GM23338 (cell line): ENCODE measurements around the gene SND1. TPM values are rescaled to one million over a fixed set of nuclear protein-coding genes. Genes with fewer than 3 reads are reported as not detected.

Experiments used
- ATAC-seq: fragments of 200-7000 bp; cut with Tn5 transposase; 3 replicates; pipeline ENCODE4 v1.9.1; 2020
- DNase-seq: peaks from one replicate; pipeline ENCODE4 v3.0.0-alpha.2; 2015; ENCODE audit warnings: low spot score
- H2AFZ ChIP-seq: fragments of 200-600 bp; sonication (generic); 2 replicates; pipeline ENCODE4 v1.8.0; 2016; ENCODE audit warnings: antibody characterized with exemption, mild to moderate bottlenecking, moderate library complexity
- H3F3A ChIP-seq: fragments of 200-600 bp; sonication (generic); replicated peaks from 2 replicates; pipeline ENCODE4 v1.8.0; 2017; ENCODE audit warnings: antibody characterized with exemption, mixed run types, low read depth
- H3K27ac ChIP-seq: fragments of 200-600 bp; sonication (generic); 2 replicates; pipeline ENCODE4 v1.6.1; 2016; ENCODE audit warnings: low read depth
- H3K27me3 ChIP-seq: fragments of 200-600 bp; sonication (generic); 2 replicates; pipeline ENCODE4 v1.8.0; 2016; ENCODE audit warnings: mild to moderate bottlenecking, mixed run types, moderate library complexity; ENCODE audit not compliant: insufficient read depth
- H3K36me3 ChIP-seq: fragments of 200-600 bp; sonication (generic); 2 replicates; pipeline ENCODE4 v1.8.0; 2016; ENCODE audit warnings: mild to moderate bottlenecking; ENCODE audit not compliant: insufficient read depth
- H3K4me1 ChIP-seq: fragments of 200-600 bp; sonication (generic); 2 replicates; pipeline ENCODE4 v1.8.0; 2016; ENCODE audit warnings: mild to moderate bottlenecking, moderate library complexity; ENCODE audit not compliant: insufficient read depth
- H3K4me2 ChIP-seq: fragments of 200-600 bp; sonication (generic); 2 replicates; pipeline ENCODE4 v1.7.1; 2017; ENCODE audit warnings: mixed run types
- H3K4me3 ChIP-seq: fragments of 200-600 bp; sonication (generic); 2 replicates; pipeline ENCODE4 v1.6.1; 2016; ENCODE audit warnings: mixed run types
- H3K79me2 ChIP-seq: fragments of 200-600 bp; sonication (generic); replicated peaks from 2 replicates; pipeline ENCODE4 v1.8.0; 2017; ENCODE audit warnings: mild to moderate bottlenecking; ENCODE audit not compliant: insufficient read depth
- H3K9me2 ChIP-seq: fragments of 200-600 bp; sonication (generic); 2 replicates; pipeline ENCODE4 v1.8.0; 2017; ENCODE audit not compliant: insufficient read depth
- H4K20me1 ChIP-seq: fragments of 200-600 bp; sonication (generic); replicated peaks from 2 replicates; pipeline ENCODE4 v1.8.0; 2017; ENCODE audit warnings: mild to moderate bottlenecking; ENCODE audit not compliant: insufficient read depth
- H3K27ac Mint-ChIP-seq: 2 replicates; pipeline ENCODE4 v1.8.0; 2020; ENCODE audit warnings: inconsistent platforms, mild to moderate bottlenecking, moderate library complexity, mixed read lengths
- H3K27me3 Mint-ChIP-seq: 3 replicates; pipeline ENCODE4 v1.8.0; 2022; ENCODE audit warnings: low read depth, mild to moderate bottlenecking, moderate library complexity, mixed read lengths, inconsistent platforms; ENCODE audit not compliant: insufficient read depth, poor library complexity
- H3K36me3 Mint-ChIP-seq: 3 replicates; pipeline ENCODE4 v1.8.0; 2021; ENCODE audit warnings: low read depth, mild to moderate bottlenecking, inconsistent platforms, moderate library complexity, mixed read lengths
- H3K4me1 Mint-ChIP-seq: 3 replicates; pipeline ENCODE4 v1.8.0; 2020; ENCODE audit warnings: mild to moderate bottlenecking, inconsistent platforms, mixed read lengths
- H3K4me3 Mint-ChIP-seq: 3 replicates; pipeline ENCODE4 v1.8.0; 2021; ENCODE audit warnings: moderate library complexity, mild to moderate bottlenecking, inconsistent platforms, mixed read lengths
- H3K9me3 Mint-ChIP-seq: 3 replicates; pipeline ENCODE4 v1.8.0; 2020; ENCODE audit warnings: moderate library complexity, mild to moderate bottlenecking, inconsistent platforms, mixed read lengths
- CREB1 ChIP-seq: fragments of 250-450 bp; sonication (Bioruptor Pico); IDR thresholded peaks from 2 replicates; pipeline ENCODE4 v1.5.0; 2020; ENCODE audit warnings: low read depth, mild to moderate bottlenecking, moderate library complexity
- EZH2 ChIP-seq: fragments of 200-600 bp; sonication (generic); IDR thresholded peaks from one replicate; pipeline ENCODE4 v1.8.0; 2017; ENCODE audit warnings: antibody characterized with exemption, mild to moderate bottlenecking, low read depth; ENCODE audit not compliant: unreplicated experiment
- NANOG ChIP-seq: IDR thresholded peaks from 2 replicates; pipeline ENCODE4 v1.6.1; 2016; ENCODE audit warnings: antibody characterized with exemption, borderline replicate concordance
- POLR2AphosphoS5 ChIP-seq: IDR thresholded peaks from 2 replicates; pipeline ENCODE4 v1.6.1; 2016; ENCODE audit warnings: antibody characterized with exemption, low read depth
- STAT1 ChIP-seq: IDR thresholded peaks from one replicate; pipeline ENCODE4 v1.6.1; 2016; ENCODE audit warnings: antibody characterized with exemption; ENCODE audit not compliant: unreplicated experiment
- ZNF114 ChIP-seq: fragments of 250-450 bp; sonication (Bioruptor Pico); IDR thresholded peaks from 2 replicates; pipeline ENCODE4 v1.5.0; 2020; ENCODE audit warnings: mild to moderate bottlenecking, moderate library complexity
- ZNF331 ChIP-seq: fragments of 250-450 bp; sonication (Bioruptor Pico); IDR thresholded peaks from 2 replicates; pipeline ENCODE4 v1.5.0; 2020; ENCODE audit warnings: low read depth, mild to moderate bottlenecking, moderate library complexity
- polyA plus RNA-seq: library from polyadenylated mRNA; unstranded; fragments of >200 nt; fragmentation: Nextera tagmentation; extraction: Ambion mirVana; gene quantifications from 2 replicates; pipeline ENCODE4 v1.2.1, GENCODE V29; 2016
- total RNA-seq: library from RNA; depleted of rRNA; stranded (reverse); fragments of >200 nt; shearing (Covaris generic); gene quantifications from 2 replicates; pipeline ENCODE4 v1.2.3, GENCODE V29; 2014
- TF ChIP-seq, protein P1 (sequence below): fragments of 250-450 bp; sonication (Bioruptor Pico); IDR thresholded peaks from 2 replicates; pipeline ENCODE4 v1.5.0; 2020; ENCODE audit warnings: mild to moderate bottlenecking, moderate library complexity
- TF ChIP-seq, protein P2 (sequence below): IDR thresholded peaks from 2 replicates; pipeline ENCODE4 v1.6.1; 2016; ENCODE audit warnings: antibody characterized with exemption
- TF ChIP-seq, protein P3 (sequence below): IDR thresholded peaks from one replicate; pipeline ENCODE4 v1.6.1; 2018; ENCODE audit warnings: antibody characterized with exemption; ENCODE audit not compliant: unreplicated experiment

The SND1 gene
- total and polyA plus RNA-seq, 2 experiments from 2014 or later: 107 to 254 TPM

DNA sequence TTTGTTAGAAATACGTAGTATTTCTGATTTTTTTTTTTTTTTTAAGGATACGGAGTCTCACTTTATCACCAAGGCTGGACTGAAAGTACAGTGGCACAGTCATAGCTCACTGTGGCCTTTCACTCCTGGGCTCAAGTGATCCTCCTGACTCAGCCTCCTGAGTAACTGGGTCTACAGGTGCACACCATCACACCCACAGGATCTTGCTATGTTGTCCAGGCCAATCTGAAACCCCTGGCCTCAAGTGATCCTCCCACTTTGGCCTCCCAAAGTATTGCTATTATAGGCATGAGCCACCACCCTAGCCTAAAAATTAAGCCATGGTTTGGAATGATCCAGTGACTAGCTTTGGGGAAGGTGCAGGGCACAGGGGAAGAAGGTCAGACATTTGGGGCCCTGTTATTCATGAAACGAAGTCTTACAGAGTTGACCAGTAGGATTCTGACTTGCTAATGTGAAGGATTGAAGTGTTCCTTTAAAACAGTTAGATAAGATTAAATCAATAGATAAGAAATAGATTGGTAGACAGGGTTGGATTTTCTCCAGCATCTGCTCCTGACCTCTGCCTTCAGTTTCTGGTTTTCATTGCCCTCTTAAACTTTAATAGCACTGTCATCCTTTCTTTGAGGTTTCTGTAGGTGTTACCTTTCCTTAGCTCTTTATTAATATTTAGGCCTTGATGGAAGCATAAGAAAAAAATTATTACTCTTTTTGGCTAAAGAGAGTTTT, 257.6 kb downstream of the SND1 start:
- Histone ChIP-seq H3K27me3 (no peaks in the 10 kb centered on the region), H3K4me1 (peaks cover 33% of the 10 kb centered on the region), H3K4me2 (no peak overlapping the region), H3F3A (0 out of 2 replicates have a peak, but pooled peaks cover under 1% of the 10 kb centered on the region), H3K9me2 (no peaks in the 10 kb centered on the region), H3K36me3 (peaks cover 6% of the 10 kb centered on the region), H3K27ac (no peak overlapping the region), H3K79me2 (peaks cover 70% of the 10 kb centered on the region), H2AFZ (no peak overlapping the region), H4K20me1 (peaks cover 42% of the 10 kb centered on the region), H3K4me3 (no peak overlapping the region)
- no peak overlapping the region for H3K27ac Mint-ChIP-seq
- no peaks in the 10 kb centered on the region for H3K9me3 Mint-ChIP-seq
- ATAC-seq (no peak), DNase-seq (no peak)
- H3K36me3 Mint-ChIP-seq: peaks cover 4% of the 10 kb centered on the region
- no peaks in the 10 kb centered on the region for H3K27me3 Mint-ChIP-seq
- peaks cover 28% of the 10 kb centered on the region for H3K4me1 Mint-ChIP-seq
- H3K4me3 Mint-ChIP-seq: no peak overlapping the region
- TF ChIP-seq CREB1 (CRISPR knock-in tag) (no peak), ZNF331 (no peak), STAT1 (no peak), ZNF114 (CRISPR knock-in tag) (no peak), NANOG (no peak), EZH2 (no peak), POLR2AphosphoS5 (no peak)
- TF ChIP-seq, protein P1, sequence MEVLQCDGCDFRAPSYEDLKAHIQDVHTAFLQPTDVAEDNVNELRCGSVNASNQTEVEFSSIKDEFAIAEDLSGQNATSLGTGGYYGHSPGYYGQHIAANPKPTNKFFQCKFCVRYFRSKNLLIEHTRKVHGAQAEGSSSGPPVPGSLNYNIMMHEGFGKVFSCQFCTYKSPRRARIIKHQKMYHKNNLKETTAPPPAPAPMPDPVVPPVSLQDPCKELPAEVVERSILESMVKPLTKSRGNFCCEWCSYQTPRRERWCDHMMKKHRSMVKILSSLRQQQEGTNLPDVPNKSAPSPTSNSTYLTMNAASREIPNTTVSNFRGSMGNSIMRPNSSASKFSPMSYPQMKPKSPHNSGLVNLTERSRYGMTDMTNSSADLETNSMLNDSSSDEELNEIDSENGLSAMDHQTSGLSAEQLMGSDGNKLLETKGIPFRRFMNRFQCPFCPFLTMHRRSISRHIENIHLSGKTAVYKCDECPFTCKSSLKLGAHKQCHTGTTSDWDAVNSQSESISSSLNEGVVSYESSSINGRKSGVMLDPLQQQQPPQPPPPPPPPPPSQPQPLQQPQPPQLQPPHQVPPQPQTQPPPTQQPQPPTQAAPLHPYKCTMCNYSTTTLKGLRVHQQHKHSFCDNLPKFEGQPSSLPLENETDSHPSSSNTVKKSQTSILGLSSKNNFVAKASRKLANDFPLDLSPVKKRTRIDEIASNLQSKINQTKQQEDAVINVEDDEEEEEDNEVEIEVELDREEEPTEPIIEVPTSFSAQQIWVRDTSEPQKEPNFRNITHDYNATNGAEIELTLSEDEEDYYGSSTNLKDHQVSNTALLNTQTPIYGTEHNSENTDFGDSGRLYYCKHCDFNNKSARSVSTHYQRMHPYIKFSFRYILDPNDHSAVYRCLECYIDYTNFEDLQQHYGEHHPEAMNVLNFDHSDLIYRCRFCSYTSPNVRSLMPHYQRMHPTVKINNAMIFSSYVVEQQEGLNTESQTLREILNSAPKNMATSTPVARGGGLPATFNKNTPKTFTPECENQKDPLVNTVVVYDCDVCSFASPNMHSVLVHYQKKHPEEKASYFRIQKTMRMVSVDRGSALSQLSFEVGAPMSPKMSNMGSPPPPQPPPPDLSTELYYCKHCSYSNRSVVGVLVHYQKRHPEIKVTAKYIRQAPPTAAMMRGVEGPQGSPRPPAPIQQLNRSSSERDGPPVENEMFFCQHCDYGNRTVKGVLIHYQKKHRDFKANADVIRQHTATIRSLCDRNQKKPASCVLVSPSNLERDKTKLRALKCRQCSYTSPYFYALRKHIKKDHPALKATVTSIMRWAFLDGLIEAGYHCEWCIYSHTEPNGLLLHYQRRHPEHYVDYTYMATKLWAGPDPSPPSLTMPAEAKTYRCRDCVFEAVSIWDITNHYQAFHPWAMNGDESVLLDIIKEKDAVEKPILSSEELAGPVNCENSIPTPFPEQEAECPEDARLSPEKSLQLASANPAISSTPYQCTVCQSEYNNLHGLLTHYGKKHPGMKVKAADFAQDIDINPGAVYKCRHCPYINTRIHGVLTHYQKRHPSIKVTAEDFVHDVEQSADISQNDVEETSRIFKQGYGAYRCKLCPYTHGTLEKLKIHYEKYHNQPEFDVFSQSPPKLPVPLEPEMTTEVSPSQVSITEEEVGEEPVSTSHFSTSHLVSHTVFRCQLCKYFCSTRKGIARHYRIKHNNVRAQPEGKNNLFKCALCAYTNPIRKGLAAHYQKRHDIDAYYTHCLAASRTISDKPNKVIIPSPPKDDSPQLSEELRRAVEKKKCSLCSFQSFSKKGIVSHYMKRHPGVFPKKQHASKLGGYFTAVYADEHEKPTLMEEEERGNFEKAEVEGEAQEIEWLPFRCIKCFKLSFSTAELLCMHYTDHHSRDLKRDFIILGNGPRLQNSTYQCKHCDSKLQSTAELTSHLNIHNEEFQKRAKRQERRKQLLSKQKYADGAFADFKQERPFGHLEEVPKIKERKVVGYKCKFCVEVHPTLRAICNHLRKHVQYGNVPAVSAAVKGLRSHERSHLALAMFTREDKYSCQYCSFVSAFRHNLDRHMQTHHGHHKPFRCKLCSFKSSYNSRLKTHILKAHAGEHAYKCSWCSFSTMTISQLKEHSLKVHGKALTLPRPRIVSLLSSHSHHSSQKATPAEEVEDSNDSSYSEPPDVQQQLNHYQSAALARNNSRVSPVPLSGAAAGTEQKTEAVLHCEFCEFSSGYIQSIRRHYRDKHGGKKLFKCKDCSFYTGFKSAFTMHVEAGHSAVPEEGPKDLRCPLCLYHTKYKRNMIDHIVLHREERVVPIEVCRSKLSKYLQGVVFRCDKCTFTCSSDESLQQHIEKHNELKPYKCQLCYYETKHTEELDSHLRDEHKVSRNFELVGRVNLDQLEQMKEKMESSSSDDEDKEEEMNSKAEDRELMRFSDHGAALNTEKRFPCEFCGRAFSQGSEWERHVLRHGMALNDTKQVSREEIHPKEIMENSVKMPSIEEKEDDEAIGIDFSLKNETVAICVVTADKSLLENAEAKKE (CRISPR knock-in tag): no peak
- TF ChIP-seq, protein P2, sequence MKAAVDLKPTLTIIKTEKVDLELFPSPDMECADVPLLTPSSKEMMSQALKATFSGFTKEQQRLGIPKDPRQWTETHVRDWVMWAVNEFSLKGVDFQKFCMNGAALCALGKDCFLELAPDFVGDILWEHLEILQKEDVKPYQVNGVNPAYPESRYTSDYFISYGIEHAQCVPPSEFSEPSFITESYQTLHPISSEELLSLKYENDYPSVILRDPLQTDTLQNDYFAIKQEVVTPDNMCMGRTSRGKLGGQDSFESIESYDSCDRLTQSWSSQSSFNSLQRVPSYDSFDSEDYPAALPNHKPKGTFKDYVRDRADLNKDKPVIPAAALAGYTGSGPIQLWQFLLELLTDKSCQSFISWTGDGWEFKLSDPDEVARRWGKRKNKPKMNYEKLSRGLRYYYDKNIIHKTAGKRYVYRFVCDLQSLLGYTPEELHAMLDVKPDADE: no peak
- TF ChIP-seq, protein P3, sequence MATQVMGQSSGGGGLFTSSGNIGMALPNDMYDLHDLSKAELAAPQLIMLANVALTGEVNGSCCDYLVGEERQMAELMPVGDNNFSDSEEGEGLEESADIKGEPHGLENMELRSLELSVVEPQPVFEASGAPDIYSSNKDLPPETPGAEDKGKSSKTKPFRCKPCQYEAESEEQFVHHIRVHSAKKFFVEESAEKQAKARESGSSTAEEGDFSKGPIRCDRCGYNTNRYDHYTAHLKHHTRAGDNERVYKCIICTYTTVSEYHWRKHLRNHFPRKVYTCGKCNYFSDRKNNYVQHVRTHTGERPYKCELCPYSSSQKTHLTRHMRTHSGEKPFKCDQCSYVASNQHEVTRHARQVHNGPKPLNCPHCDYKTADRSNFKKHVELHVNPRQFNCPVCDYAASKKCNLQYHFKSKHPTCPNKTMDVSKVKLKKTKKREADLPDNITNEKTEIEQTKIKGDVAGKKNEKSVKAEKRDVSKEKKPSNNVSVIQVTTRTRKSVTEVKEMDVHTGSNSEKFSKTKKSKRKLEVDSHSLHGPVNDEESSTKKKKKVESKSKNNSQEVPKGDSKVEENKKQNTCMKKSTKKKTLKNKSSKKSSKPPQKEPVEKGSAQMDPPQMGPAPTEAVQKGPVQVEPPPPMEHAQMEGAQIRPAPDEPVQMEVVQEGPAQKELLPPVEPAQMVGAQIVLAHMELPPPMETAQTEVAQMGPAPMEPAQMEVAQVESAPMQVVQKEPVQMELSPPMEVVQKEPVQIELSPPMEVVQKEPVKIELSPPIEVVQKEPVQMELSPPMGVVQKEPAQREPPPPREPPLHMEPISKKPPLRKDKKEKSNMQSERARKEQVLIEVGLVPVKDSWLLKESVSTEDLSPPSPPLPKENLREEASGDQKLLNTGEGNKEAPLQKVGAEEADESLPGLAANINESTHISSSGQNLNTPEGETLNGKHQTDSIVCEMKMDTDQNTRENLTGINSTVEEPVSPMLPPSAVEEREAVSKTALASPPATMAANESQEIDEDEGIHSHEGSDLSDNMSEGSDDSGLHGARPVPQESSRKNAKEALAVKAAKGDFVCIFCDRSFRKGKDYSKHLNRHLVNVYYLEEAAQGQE: no peak
